Right cardiac atrium (tissue), 5 donors: ENCODE measurements around the gene KCNK17. TPM values are rescaled to one million over a fixed set of nuclear protein-coding genes. Genes with fewer than 3 reads are reported as not detected.

ENCODE experiments used
- ATAC-seq, 2 donors: fragments of 200-7000 bp; cut with Tn5 transposase; one replicate each; pipeline versions ENCODE4 v1.8.0 to v1.9.1; 2020; ENCODE audit warnings: moderate library complexity in 2 of 2, mild to moderate bottlenecking in 1 of 2
- DNase-seq, 3 donors: peaks; one replicate each; pipeline ENCODE4 v3.0.0-alpha.2; 2020
- H3K27ac ChIP-seq: one replicate; pipeline ENCODE4 v1.5.1; 2013; ENCODE audit warnings: mild to moderate bottlenecking, low read length, control low read depth, moderate library complexity
- H3K27me3 ChIP-seq: one replicate; pipeline ENCODE4 v1.6.1; 2013; ENCODE audit not compliant: control insufficient read depth, insufficient read depth
- H3K4me1 ChIP-seq: one replicate; pipeline ENCODE4 v1.6.1; 2013; ENCODE audit warnings: low read length; ENCODE audit not compliant: control insufficient read depth, insufficient read depth
- H3K4me3 ChIP-seq: one replicate; pipeline ENCODE4 v1.5.1; 2013; ENCODE audit warnings: low read length, control low read depth
- H3K9me3 ChIP-seq: one replicate; pipeline ENCODE4 v1.6.1; 2013; ENCODE audit warnings: low read length; ENCODE audit not compliant: control insufficient read depth
- WGBS: extraction: QIAGEN DNeasy Blood & Tissue Kit; methylation state at CpG from one replicate; pipeline ENCODE4 v1.1.7; 2013; 5-methylcytosine and 5-hydroxymethylcytosine counted together
- intact Hi-C, 4 donors: fragments of 100-400 bp; cut with DNase I; formaldehyde crosslinking; loops; one replicate each; pipeline versions ENCODE4 v1.11.0 to v1.14.0; 2022 to 2023
- polyA plus RNA-seq: library from polyadenylated mRNA; stranded (reverse); fragments of 200-250 nt; gene quantifications from one replicate; pipeline ENCODE4 v1.2.3, GENCODE V29; 2013
- total RNA-seq, 4 donors: library from RNA; stranded (reverse); fragmentation: NEBNext Ultra II Directional; extraction: Animal tissue kit (Norgen Biotek cat#: 25700); gene quantifications; one replicate each; pipeline ENCODE4 v1.2.1, GENCODE V29; 2021
- donor health status: healthy with polysubstance abuse.
- donor health status: DM: no; HTN: yes; CAD: no.
- donor health status: DM: no; HTN: no; CAD: no.
- donor health status: DM: no; HTN: yes; CAD: no; lungs with severe emphysema.
- donor health status: DM: yes; HTN: yes; CAD: no.

KCNK17 gene
- total and polyA plus RNA-seq, 5 donors, result 2.5 to 9.3 (median 3.8) TPM

DNA sequence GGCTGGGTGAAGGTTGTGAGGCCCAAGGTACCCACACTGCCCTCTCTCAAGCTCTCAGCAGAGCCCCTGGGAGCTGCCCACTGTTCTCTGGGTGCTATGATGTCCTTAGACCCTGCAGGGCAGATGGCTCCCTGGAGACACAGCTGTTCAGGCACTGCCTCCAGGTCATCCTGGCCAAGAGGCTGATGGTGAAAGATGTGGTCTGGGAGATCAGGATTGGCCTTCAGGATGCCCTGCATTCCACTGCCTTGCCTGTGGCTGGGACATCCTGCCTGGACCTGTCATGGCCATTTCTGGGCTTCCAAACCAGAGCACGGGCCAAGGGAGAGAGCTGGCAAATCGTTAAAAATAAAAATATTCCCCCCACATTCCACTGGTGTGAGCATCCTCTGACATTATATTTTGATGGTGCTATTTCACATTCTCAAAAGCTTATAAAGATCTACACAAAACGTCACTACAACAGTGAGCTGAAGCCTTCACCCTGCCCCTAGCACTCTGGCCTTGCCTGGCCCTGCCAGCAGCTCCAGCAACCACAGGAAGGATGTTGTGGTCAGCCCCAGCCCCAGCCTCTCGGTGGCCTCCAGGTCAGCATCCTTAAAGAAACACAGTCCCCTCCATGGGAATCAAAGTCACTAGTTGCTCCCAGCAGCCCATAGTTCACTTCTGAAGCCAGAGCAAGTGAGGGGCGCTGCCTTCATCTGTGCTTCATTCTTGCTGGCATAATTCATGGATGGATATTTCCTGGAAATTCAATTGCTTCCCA is 21.7 kb upstream of the KCNK17 start:
- H3K9me3 ChIP-seq, result no peaks in the 10 kb centered on the region
- intact Hi-C loops, result no loop called here
- no peak overlapping the region for H3K4me3 ChIP-seq
- no peak for ATAC-seq
- H3K4me1 ChIP-seq, result no peaks in the 10 kb centered on the region
- no peaks in the 10 kb centered on the region for H3K27me3 ChIP-seq
- DNase-seq, result peak in 1 of 3 donors; percentile 62
- no peak overlapping the region for H3K27ac ChIP-seq
- 40% methylated on average over 5 of the region's 5 CpGs for WGBS

GRCh38 chr6:39333644-39334438 is 19.6 kb upstream of the KCNK17 start:
- DNase-seq (no peak), ATAC-seq (peak in 1 of 2 donors; percentile 61)
- Histone ChIP-seq H3K9me3 (no peaks in the 10 kb centered on the region), H3K27me3 (no peaks in the 10 kb centered on the region), H3K27ac (no peak overlapping the region), H3K4me1 (no peaks in the 10 kb centered on the region), H3K4me3 (no peak overlapping the region)
- intact Hi-C loops, result no loop called here
- 69% methylated on average over 7 of the region's 7 CpGs for WGBS

DNA sequence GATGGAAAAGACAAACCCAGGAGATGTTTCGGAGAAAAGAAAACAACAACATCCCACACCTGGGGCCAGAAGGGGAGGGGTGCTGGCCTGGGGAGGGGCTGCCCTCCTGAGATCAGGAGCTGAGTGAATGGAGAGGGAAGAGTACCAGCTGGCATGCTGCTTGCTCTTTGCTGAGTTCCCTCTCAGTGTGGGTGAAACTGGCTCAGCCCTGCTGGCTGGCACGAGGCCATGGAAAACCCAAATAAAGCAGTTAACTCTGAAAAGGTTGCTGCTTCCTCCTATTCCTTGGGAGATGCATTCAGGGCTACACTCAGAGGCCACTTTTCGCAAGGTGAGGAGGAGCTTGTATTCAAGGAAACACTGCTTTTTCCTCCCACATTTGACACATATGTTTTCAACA is 16.3 kb upstream of the KCNK17 start:
- DNase-seq (peak in 1 of 3 donors; percentile 75), ATAC-seq (peak; percentile 17 to 39)
- intact Hi-C loops, result no loop called here
- no peaks in the 10 kb centered on the region for H3K27me3 ChIP-seq
- H3K4me3 ChIP-seq, result no peak overlapping the region
- H3K4me1 ChIP-seq, result no peaks in the 10 kb centered on the region
- H3K27ac ChIP-seq, result no peak overlapping the region
- H3K9me3 ChIP-seq, result no peaks in the 10 kb centered on the region
- WGBS, result 55% methylated on average over 3 of the region's 3 CpGs

DNA sequence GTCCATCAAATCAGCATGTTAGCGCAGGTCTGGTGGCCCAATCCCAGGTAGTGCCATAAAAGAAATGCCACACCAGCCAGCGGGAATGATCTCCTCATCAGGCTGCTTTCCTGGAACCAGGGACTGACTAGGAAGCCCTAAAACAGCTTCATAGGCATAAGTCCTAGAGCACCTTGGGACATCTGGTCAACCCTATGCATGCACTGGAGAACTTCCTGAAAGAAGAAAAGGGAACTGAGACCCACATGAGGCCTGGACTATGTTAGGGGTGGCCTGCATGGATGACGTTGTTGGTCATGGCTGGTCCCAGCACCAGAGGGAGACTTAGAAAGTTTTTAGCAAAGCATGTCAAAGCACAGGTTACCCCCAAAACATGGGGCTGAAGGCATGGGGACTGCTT is 15.8 kb upstream of the KCNK17 start:
- DNase-seq, result no peak
- 77% methylated on average over 3 of the region's 3 CpGs for WGBS

GRCh38 chr6:39328066-39328465 is 13.8 kb upstream of the KCNK17 start:
- DNase-seq (no peak), ATAC-seq (no peak)
- WGBS, result 89% methylated on average over 12 of the region's 12 CpGs

More for the DNA sequence above, 15.8 kb upstream of the KCNK17 start:
- intact Hi-C loops, result no loop called here
- H3K27ac ChIP-seq, result no peak overlapping the region
- no peaks in the 10 kb centered on the region for H3K4me1 ChIP-seq
- peak in 1 of 2 donors; percentile 35 for ATAC-seq
- H3K4me3 ChIP-seq, result no peak overlapping the region
- H3K27me3 ChIP-seq, result no peaks in the 10 kb centered on the region
- H3K9me3 ChIP-seq, result no peaks in the 10 kb centered on the region

GRCh38 chr6:39327507-39327906 is 13.3 kb upstream of the KCNK17 start:
- DNase-seq, result no peak
- intact Hi-C loops, result no loop called here
- H3K4me1 ChIP-seq, result no peaks in the 10 kb centered on the region
- H3K27ac ChIP-seq, result no peak overlapping the region
- no peak overlapping the region for H3K4me3 ChIP-seq
- no peaks in the 10 kb centered on the region for H3K27me3 ChIP-seq
- 65% methylated on average over 5 of the region's 5 CpGs for WGBS
- ATAC-seq, result no peak
- H3K9me3 ChIP-seq, result no peaks in the 10 kb centered on the region

More at GRCh38 chr6:39328066-39328465, 13.8 kb upstream of the KCNK17 start:
- intact Hi-C loops, result no loop called here
- Histone ChIP-seq H3K27ac (no peak overlapping the region), H3K4me1 (no peaks in the 10 kb centered on the region), H3K4me3 (no peak overlapping the region), H3K9me3 (no peaks in the 10 kb centered on the region), H3K27me3 (no peaks in the 10 kb centered on the region)

- H3K4me1 ChIP-seq, result peaks cover 2% of the 10 kb centered on the region
- ATAC-seq (no peak), DNase-seq (no peak)
- no peaks in the 10 kb centered on the region for H3K9me3 ChIP-seq
- H3K27ac ChIP-seq, result no peak within 1 kb of the TSS
- intact Hi-C loops, result no loop called here
- 79% methylated on average over 11 of the region's 11 CpGs for WGBS
- H3K27me3 ChIP-seq, result no peaks in the 10 kb centered on the region
- H3K4me3 ChIP-seq, result no peak within 1 kb of the TSS
These were observed 8.2 kb upstream of the KCNK17 start, which contains the start of gene KCNK16 for GRCh38 chr6:39322306-39322850. TSS of gene KCNK16 (minus strand) at chr6:39322702. CDS start at chr6:39322540, 162 bp downstream.

DNA sequence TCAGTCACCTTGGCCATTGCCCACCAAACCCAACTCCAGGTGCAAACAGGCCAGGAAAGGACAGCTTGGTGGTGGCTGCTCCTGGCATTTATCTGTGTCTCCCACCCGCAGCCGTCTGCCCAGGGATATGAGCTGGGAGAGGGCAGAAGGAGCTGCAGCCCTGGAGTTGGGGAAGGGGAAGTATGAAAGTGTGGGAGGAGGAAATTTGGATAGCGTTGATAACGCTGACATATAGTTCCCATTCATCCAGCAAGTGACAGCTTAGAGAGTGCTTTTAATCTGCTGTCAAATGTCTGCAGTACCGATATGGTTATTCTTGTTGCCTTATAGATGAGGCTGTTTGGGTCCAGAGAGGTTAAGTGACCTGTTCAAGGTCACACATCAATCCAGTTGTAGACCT is 7.5 kb upstream of the KCNK17 start:
- DNase-seq, result no peak
- intact Hi-C loops, result no loop called here
- ATAC-seq, result no peak
- H3K27me3 ChIP-seq, result no peaks in the 10 kb centered on the region
- H3K27ac ChIP-seq, result no peak overlapping the region
- H3K9me3 ChIP-seq, result no peaks in the 10 kb centered on the region
- WGBS, result 51% methylated on average over 5 of the region's 5 CpGs
- H3K4me3 ChIP-seq, result no peak overlapping the region
- H3K4me1 ChIP-seq, result peaks cover 2% of the 10 kb centered on the region

GRCh38 chr6:39320363-39320984 is 6.3 kb upstream of the KCNK17 start:
- no peak overlapping the region for H3K27ac ChIP-seq
- WGBS, result 52% methylated on average over 10 of the region's 10 CpGs
- H3K4me3 ChIP-seq, result no peak overlapping the region
- ATAC-seq (peak; percentile 31 to 50), DNase-seq (peak in 2 of 3 donors; percentile 66 to 73)
- intact Hi-C loops, result no loop called here
- H3K27me3 ChIP-seq, result no peaks in the 10 kb centered on the region
- H3K4me1 ChIP-seq, result peaks cover 2% of the 10 kb centered on the region
- H3K9me3 ChIP-seq, result no peaks in the 10 kb centered on the region

DNA sequence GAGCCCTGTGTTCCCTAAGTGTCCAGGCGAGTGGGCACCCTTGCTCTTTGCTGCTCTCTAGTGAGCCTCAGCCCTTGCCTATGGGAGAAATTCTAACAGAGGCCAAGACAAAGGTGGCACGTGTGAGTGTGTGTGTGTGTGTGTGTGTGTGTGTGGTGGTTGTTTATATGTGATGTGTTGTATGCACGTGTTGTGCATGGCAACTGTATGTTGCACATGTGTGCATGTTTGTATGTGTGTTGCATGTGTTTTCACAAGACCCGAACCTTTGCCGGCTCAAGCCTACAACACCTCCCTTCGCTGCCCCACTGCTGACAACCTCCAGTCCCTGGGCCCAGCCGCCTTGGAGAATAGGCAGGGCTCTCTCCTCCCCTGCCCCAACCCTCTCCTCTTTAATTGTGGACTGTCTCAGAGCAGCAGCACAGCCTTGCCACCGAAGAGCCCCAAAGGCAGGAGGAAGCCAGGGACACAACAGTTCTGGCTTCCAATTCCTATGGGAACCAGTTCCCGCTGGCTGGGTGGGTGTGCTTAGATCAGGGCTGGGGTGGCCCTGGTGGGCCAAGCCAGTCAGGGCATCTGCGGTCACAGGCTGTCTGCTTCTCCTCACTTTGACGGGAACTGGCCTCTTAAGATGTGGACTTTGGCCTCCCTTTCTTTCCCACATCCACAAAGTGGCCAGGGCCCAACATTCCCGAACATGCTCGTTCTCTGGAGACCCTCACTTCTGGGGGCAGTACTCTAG is 5.6 kb upstream of the KCNK17 start:
- Histone ChIP-seq H3K27ac (no peak overlapping the region), H3K27me3 (no peaks in the 10 kb centered on the region), H3K4me3 (no peak overlapping the region), H3K9me3 (no peaks in the 10 kb centered on the region), H3K4me1 (peaks cover 2% of the 10 kb centered on the region)
- intact Hi-C loops, result no loop called here
- ATAC-seq (peak; percentile 68 to 78), DNase-seq (peak; percentile 42 to 84 (median 83))
- 51% methylated on average over 13 of the region's 13 CpGs for WGBS
